Panc1 (cell line): ENCODE results near the gene PDK2. TPM values are rescaled to one million over a fixed set of nuclear protein-coding genes. Genes with fewer than 3 reads are reported as not detected.

ENCODE experiments used
- ATAC-seq: fragments of 200-7000 bp; cut with Tn5 transposase; 2 replicates; pipeline ENCODE4 v1.9.1; 2020; ENCODE audit warnings: mild to moderate bottlenecking, moderate library complexity
- BruUV-seq: library from RNA; stranded (reverse); fragments of 400-500 nt; replicated peaks from 2 replicates; lab custom pipeline; 2021; lab: Mats Ljungman, UMichigan
- CTCF ChIA-PET: fragments of 300-600 bp; sonication (Branson Sonifier 250); formaldehyde crosslinking; loops from one replicate; lab custom pipeline; 2022; ENCODE audit warnings: antibody characterized with exemption; lab: Charles Lee
- POLR2A ChIA-PET: fragments of 300-600 bp; sonication (Branson Sonifier 250); formaldehyde crosslinking; loops from one replicate; lab custom pipeline; 2022; ENCODE audit warnings: antibody characterized with exemption; lab: Charles Lee
- DNase-seq: peaks from one replicate; pipeline ENCODE4 v3.0.0-alpha.2; 2010; ENCODE audit warnings: low read depth, low spot score
- H3K27ac ChIP-seq: 2 replicates; pipeline ENCODE4 v1.5.1; 2011; ENCODE audit warnings: mild to moderate bottlenecking, low read length, inconsistent platforms
- H3K27me3 ChIP-seq: fragments of 200-500 bp; sonication (Bioruptor generic); 2 replicates; pipeline ENCODE4 v1.6.0; 2014; ENCODE audit warnings: low read length, inconsistent platforms; ENCODE audit not compliant: control insufficient read depth, insufficient read depth
- H3K36me3 ChIP-seq: fragments of 200-500 bp; sonication (Bioruptor generic); 2 replicates; pipeline ENCODE4 v1.5.1; 2014; ENCODE audit warnings: inconsistent platforms, mild to moderate bottlenecking, low read length, moderate library complexity; ENCODE audit not compliant: control insufficient read depth, insufficient read depth
- H3K4me1 ChIP-seq: 2 replicates; pipeline ENCODE4 v1.5.1; 2011; ENCODE audit warnings: inconsistent platforms, mild to moderate bottlenecking, low read length, moderate library complexity; ENCODE audit not compliant: control insufficient read depth, insufficient read depth
- H3K4me3 ChIP-seq, 2 experiments: 2 replicates each; pipeline ENCODE4 v1.5.1; 2011 to 2012; ENCODE audit warnings: low read depth in 2 of 2, low read length in 2 of 2, mild to moderate bottlenecking in 2 of 2, inconsistent platforms in 1 of 2, moderate library complexity in 1 of 2
- H3K9me3 ChIP-seq: fragments of 200-500 bp; sonication (Bioruptor generic); 2 replicates; pipeline ENCODE4 v1.5.1; 2014; ENCODE audit warnings: low read depth, mild to moderate bottlenecking, inconsistent platforms, low read length, moderate library complexity; ENCODE audit not compliant: control insufficient read depth, insufficient read depth
- POLR2AphosphoS5 ChIP-seq: IDR thresholded peaks from 2 replicates; pipeline ENCODE4 v1.6.1; 2012; ENCODE audit warnings: mild to moderate bottlenecking, low read depth, low read length, moderate library complexity
- REST ChIP-seq, 2 experiments: IDR thresholded peaks; 2 replicates each; pipeline ENCODE4 v1.6.1; 2011 to 2012; ENCODE audit warnings: low read depth in 2 of 2, control low read depth in 1 of 2, low read length in 1 of 2, mild to moderate bottlenecking in 1 of 2, moderate library complexity in 1 of 2; ENCODE audit not compliant: insufficient read depth in 1 of 2
- SIN3A ChIP-seq: IDR thresholded peaks from 2 replicates; pipeline ENCODE4 v1.6.1; 2012; ENCODE audit warnings: low read depth, mild to moderate bottlenecking, low read length, moderate library complexity, borderline replicate concordance; ENCODE audit not compliant: insufficient read depth
- TCF7L2 ChIP-seq: IDR thresholded peaks from 2 replicates; pipeline ENCODE4 v1.6.1; 2011; ENCODE audit warnings: mild to moderate bottlenecking, low read depth, low read length, inconsistent platforms
- in situ Hi-C: cut with HindIII; loops from 2 replicates; pipeline ENCODE4 v1.10.0; 2016; ENCODE audit warnings: low sequenced_read_pairs, low pct_unique_long_range_greater_than_20kb
- intact Hi-C: fragments of 100-400 bp; cut with micrococcal nuclease; formaldehyde crosslinking; loops from one replicate; pipeline ENCODE4 v1.10.0; 2022; ENCODE audit not compliant: unreplicated experiment
- total RNA-seq: library from RNA; stranded (reverse); gene quantifications from one replicate; pipeline ENCODE4 v1.2.1, GENCODE V29; 2021; ENCODE audit not compliant: unreplicated experiment
- TF ChIP-seq, protein P1 (sequence below): fragments of 450-650 bp; IDR thresholded peaks from 2 replicates; pipeline ENCODE4 v1.5.1; 2017; ENCODE audit warnings: mild to moderate bottlenecking

The PDK2 gene
- total RNA-seq, 1 experiment from 2014 or later, result 46.0 TPM

- BruUV-seq, result no TSS peak
- no peaks in the 10 kb centered on the region for H3K27me3 ChIP-seq
- intact Hi-C loops (no loop called here), in situ Hi-C loops (no loop called here)
- peak overlapping the region; percentile 79 for H3K27ac ChIP-seq
- no peak for ATAC-seq
- CTCF ChIA-PET, result interaction anchor here (0.9 kb wide), 1 partner anchor 14 kb away, joined by 3 read pairs; no protein-coding TSS in a partner anchor
- peak overlapping the region; percentile 70 to 97 for H3K4me3 ChIP-seq
- POLR2A ChIA-PET, result no interaction called here
- peaks cover 21% of the 10 kb centered on the region; the same call in 1 of the 2 replicates for H3K36me3 ChIP-seq
- peaks cover 37% of the 10 kb centered on the region for H3K4me1 ChIP-seq
- TF ChIP-seq POLR2AphosphoS5 (no peak), REST (IDR thresholded peaks at IDR 0.05; ENCODE audit: insufficient read depth in 1 of 2, low read depth in 2 of 2, low read length in 1 of 2) (no peak), SIN3A (no peak), TCF7L2 (no peak)
- TF ChIP-seq, protein P1, sequence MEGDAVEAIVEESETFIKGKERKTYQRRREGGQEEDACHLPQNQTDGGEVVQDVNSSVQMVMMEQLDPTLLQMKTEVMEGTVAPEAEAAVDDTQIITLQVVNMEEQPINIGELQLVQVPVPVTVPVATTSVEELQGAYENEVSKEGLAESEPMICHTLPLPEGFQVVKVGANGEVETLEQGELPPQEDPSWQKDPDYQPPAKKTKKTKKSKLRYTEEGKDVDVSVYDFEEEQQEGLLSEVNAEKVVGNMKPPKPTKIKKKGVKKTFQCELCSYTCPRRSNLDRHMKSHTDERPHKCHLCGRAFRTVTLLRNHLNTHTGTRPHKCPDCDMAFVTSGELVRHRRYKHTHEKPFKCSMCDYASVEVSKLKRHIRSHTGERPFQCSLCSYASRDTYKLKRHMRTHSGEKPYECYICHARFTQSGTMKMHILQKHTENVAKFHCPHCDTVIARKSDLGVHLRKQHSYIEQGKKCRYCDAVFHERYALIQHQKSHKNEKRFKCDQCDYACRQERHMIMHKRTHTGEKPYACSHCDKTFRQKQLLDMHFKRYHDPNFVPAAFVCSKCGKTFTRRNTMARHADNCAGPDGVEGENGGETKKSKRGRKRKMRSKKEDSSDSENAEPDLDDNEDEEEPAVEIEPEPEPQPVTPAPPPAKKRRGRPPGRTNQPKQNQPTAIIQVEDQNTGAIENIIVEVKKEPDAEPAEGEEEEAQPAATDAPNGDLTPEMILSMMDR, result no peak
- DNase-seq, result no peak
- H3K9me3 ChIP-seq, result no peaks in the 10 kb centered on the region
These were observed 52.7 kb downstream of the PDK2 start for GRCh38 chr17:50147841-50148225.

GRCh38 chr17:50148226-50149090, 53.3 kb downstream of the PDK2 start:
- in situ Hi-C loops (no loop called here), intact Hi-C loops (no loop called here)
- Histone ChIP-seq H3K9me3 (no peaks in the 10 kb centered on the region), H3K27ac (peak overlapping the region; percentile 76), H3K4me3 (peak overlapping the region; percentile 70 to 97), H3K27me3 (no peaks in the 10 kb centered on the region), H3K4me1 (peaks cover 44% of the 10 kb centered on the region), H3K36me3 (peaks cover 21% of the 10 kb centered on the region; the same call in 1 of the 2 replicates)
- CTCF ChIA-PET, result interaction anchor here (0.9 kb wide), 1 partner anchor 14 kb away, joined by 3 read pairs; no protein-coding TSS in a partner anchor
- no TSS peak for BruUV-seq
- POLR2A ChIA-PET, result no interaction called here
- TF ChIP-seq REST (IDR thresholded peaks at IDR 0.05; ENCODE audit: insufficient read depth in 1 of 2, low read depth in 2 of 2, low read length in 1 of 2), result no peak
- TF ChIP-seq, protein P1, result no peak; the same call in 1 of the 2 replicates
- TF ChIP-seq TCF7L2, result no peak
- no peak; the same call in 1 of the 2 replicates for TF ChIP-seq POLR2AphosphoS5
- peak; percentile 94; the same call in 1 of the 2 replicates for TF ChIP-seq SIN3A
- ATAC-seq (peak; percentile 18), DNase-seq (no peak)
